BLaER1 treated with 17β-estradiol and CSF1 and Interleukin-3, amounts not matched to agents 10 nM and 100 nM (cell line): ENCODE results near the gene ARPC5.

Experiments
- H3K27ac ChIP-seq, 11 experiments: shearing (Covaris generic); formaldehyde crosslinking; 2 replicates each; pipeline ENCODE4 v1.8.1; 2022
- H3K27me3 ChIP-seq, 11 experiments: shearing (Covaris generic); formaldehyde crosslinking; 2 replicates each; pipeline ENCODE4 v1.8.1; 2022
- H3K36me3 ChIP-seq, 11 experiments: shearing (Covaris generic); formaldehyde crosslinking; 2 replicates each; pipeline ENCODE4 v1.8.1; 2022
- H3K4me1 ChIP-seq, 10 experiments: shearing (Covaris generic); formaldehyde crosslinking; 2 replicates each; pipeline ENCODE4 v1.8.1; 2022
- H3K4me2 ChIP-seq, 11 experiments: shearing (Covaris generic); formaldehyde crosslinking; 2 replicates each; pipeline ENCODE4 v1.8.1; 2022
- H3K4me3 ChIP-seq, 10 experiments: shearing (Covaris generic); formaldehyde crosslinking; 2 replicates each; pipeline ENCODE4 v1.8.1; 2022
- H3K9ac ChIP-seq, 11 experiments: shearing (Covaris generic); formaldehyde crosslinking; 2 replicates each; pipeline ENCODE4 v1.8.1; 2022
- H3K9me3 ChIP-seq, 11 experiments: shearing (Covaris generic); formaldehyde crosslinking; replicated peaks in 1 of 11; 2 replicates each; pipeline ENCODE4 v1.8.1; 2022
- H4K20me1 ChIP-seq, 11 experiments: shearing (Covaris generic); formaldehyde crosslinking; 2 replicates each; pipeline ENCODE4 v1.8.1; 2022
- Cebpa-rat ChIP-seq, 11 experiments: shearing (Covaris generic); IDR thresholded peaks; 2 replicates each; pipeline ENCODE4 v1.8.1; 2022

ARPC5 gene

GRCh38 chr1:183602510-183602909, 33.1 kb downstream of the ARPC5 start:
- Histone ChIP-seq H3K27ac (peak overlapping the region in 4 of 11 experiments; percentile 75 to 84 (median 82); a peak in 5 of 22 replicates), H3K4me2 (peak overlapping the region in 3 of 11 experiments; percentile 8 to 91 (median 88); a peak in 8 of 22 replicates), H3K9ac (no peak overlapping the region), H3K9me3 (peaks cover 0 to 14% (median 0%) of the 10 kb centered on the region in 11 experiments; a peak in 3 of 22 replicates), H3K4me1 (peaks cover 29 to 99% (median 54%) of the 10 kb centered on the region in 10 experiments), H4K20me1 (no peaks in the 10 kb centered on the region), H3K27me3 (no peaks in the 10 kb centered on the region), H3K4me3 (no peak overlapping the region), H3K36me3 (no peaks in the 10 kb centered on the region)
- no peak for TF ChIP-seq Cebpa-rat (IDR thresholded peaks at IDR 0.05)

GRCh38 chr1:183600634-183601033, 34.9 kb downstream of the ARPC5 start:
- Histone ChIP-seq H4K20me1 (no peaks in the 10 kb centered on the region), H3K9ac (peak overlapping the region in 1 of 11 experiments; percentile 38; a peak in 1 of 22 replicates), H3K4me2 (peak overlapping the region in 4 of 11 experiments; percentile 38 to 68 (median 56); a peak in 9 of 22 replicates), H3K27ac (peak overlapping the region in 5 of 11 experiments; percentile 64 to 76 (median 72); a peak in 11 of 22 replicates), H3K4me1 (peaks cover 44 to 83% (median 63%) of the 10 kb centered on the region in 10 experiments), H3K27me3 (no peaks in the 10 kb centered on the region), H3K9me3 (peaks cover 0 to 14% (median 0%) of the 10 kb centered on the region in 11 experiments; a peak in 3 of 22 replicates), H3K4me3 (no peak overlapping the region), H3K36me3 (no peaks in the 10 kb centered on the region)
- no peak for TF ChIP-seq Cebpa-rat (IDR thresholded peaks at IDR 0.05)

GRCh38 chr1:183600136-183600535, 35.4 kb downstream of the ARPC5 start:
- H3K9ac ChIP-seq, result peak overlapping the region in 1 of 11 experiments; percentile 38; a peak in 1 of 22 replicates
- peak overlapping the region in 6 of 11 experiments; percentile 13 to 76 (median 71); a peak in 11 of 22 replicates for H3K27ac ChIP-seq
- TF ChIP-seq Cebpa-rat (IDR thresholded peaks at IDR 0.05), result peak in 3 of 11 experiments; percentile 55 to 57 (median 56); a peak in 3 of 22 replicates
- peaks cover 49 to 82% (median 64%) of the 10 kb centered on the region in 10 experiments for H3K4me1 ChIP-seq
- H3K4me3 ChIP-seq, result no peak overlapping the region
- no peaks in the 10 kb centered on the region for H3K27me3 ChIP-seq
- peaks cover 0 to 14% (median 0%) of the 10 kb centered on the region in 11 experiments; a peak in 3 of 22 replicates for H3K9me3 ChIP-seq
- peak overlapping the region in 4 of 11 experiments; percentile 38 to 68 (median 56); a peak in 9 of 22 replicates for H3K4me2 ChIP-seq
- no peaks in the 10 kb centered on the region for H3K36me3 ChIP-seq
- no peaks in the 10 kb centered on the region for H4K20me1 ChIP-seq

- peaks cover 50 to 82% (median 64%) of the 10 kb centered on the region in 10 experiments for H3K4me1 ChIP-seq
These were observed 37.2 kb downstream of the ARPC5 start for GRCh38 chr1:183598386-183598785.

GRCh38 chr1:183597656-183598347, 37.8 kb downstream of the ARPC5 start:
- H3K4me2 ChIP-seq, result peak overlapping the region; percentile 50 to 71 (median 59)
- TF ChIP-seq Cebpa-rat (IDR thresholded peaks at IDR 0.05), result no peak
- no peaks in the 10 kb centered on the region for H3K36me3 ChIP-seq
- no peaks in the 10 kb centered on the region for H4K20me1 ChIP-seq
- H3K27me3 ChIP-seq, result no peaks in the 10 kb centered on the region
- H3K4me1 ChIP-seq, result peaks cover 55 to 82% (median 67%) of the 10 kb centered on the region in 10 experiments
- H3K27ac ChIP-seq, result peak overlapping the region in 9 of 11 experiments; percentile 12 to 76 (median 46); a peak in 16 of 22 replicates
- no peak overlapping the region for H3K4me3 ChIP-seq
- H3K9me3 ChIP-seq, result peaks cover 0 to 9% (median 0%) of the 10 kb centered on the region in 11 experiments; a peak in 3 of 22 replicates
- H3K9ac ChIP-seq, result peak overlapping the region in 3 of 11 experiments; percentile 7 to 16 (median 15); a peak in 4 of 22 replicates

More at GRCh38 chr1:183598386-183598785, 37.2 kb downstream of the ARPC5 start:
- H3K27me3 ChIP-seq, result no peaks in the 10 kb centered on the region
- TF ChIP-seq Cebpa-rat (IDR thresholded peaks at IDR 0.05), result no peak
- no peak overlapping the region for H3K4me3 ChIP-seq
- peak overlapping the region in 2 of 11 experiments; percentile 7 to 16; a peak in 3 of 22 replicates for H3K9ac ChIP-seq
- H3K4me2 ChIP-seq, result peak overlapping the region; percentile 50 to 71 (median 59)
- H4K20me1 ChIP-seq, result no peaks in the 10 kb centered on the region
- H3K9me3 ChIP-seq, result peaks cover 0 to 9% (median 0%) of the 10 kb centered on the region in 11 experiments; a peak in 3 of 22 replicates
- H3K27ac ChIP-seq, result peak overlapping the region in 9 of 11 experiments; percentile 12 to 76 (median 46); a peak in 16 of 22 replicates
- H3K36me3 ChIP-seq, result no peaks in the 10 kb centered on the region

GRCh38 chr1:183596500-183596899, 39.1 kb downstream of the ARPC5 start:
- H3K4me1 ChIP-seq, result peaks cover 68 to 85% (median 77%) of the 10 kb centered on the region in 10 experiments
- H3K9ac ChIP-seq, result no peak overlapping the region
- no peaks in the 10 kb centered on the region for H3K36me3 ChIP-seq
- no peak for TF ChIP-seq Cebpa-rat (IDR thresholded peaks at IDR 0.05)
- no peaks in the 10 kb centered on the region for H4K20me1 ChIP-seq
- H3K4me3 ChIP-seq, result no peak overlapping the region
- peak overlapping the region in 3 of 11 experiments; percentile 13 to 21 (median 17); a peak in 4 of 22 replicates for H3K4me2 ChIP-seq
- no peak overlapping the region; a peak in 1 of 22 replicates for H3K27ac ChIP-seq
- peaks cover 0 to 9% (median 0%) of the 10 kb centered on the region in 11 experiments; a peak in 3 of 22 replicates for H3K9me3 ChIP-seq
- no peaks in the 10 kb centered on the region for H3K27me3 ChIP-seq

GRCh38 chr1:183595537-183595936, 40.0 kb downstream of the ARPC5 start:
- Histone ChIP-seq H3K9me3 (peaks cover 0 to 2% (median 0%) of the 10 kb centered on the region in 11 experiments; a peak in 3 of 22 replicates), H3K27ac (peak overlapping the region in 9 of 11 experiments; percentile 19 to 97 (median 48); a peak in 15 of 22 replicates), H3K4me2 (peak overlapping the region; percentile 67 to 100 (median 84)), H3K9ac (no peak overlapping the region; a peak in 1 of 22 replicates), H3K27me3 (no peaks in the 10 kb centered on the region), H3K4me3 (no peak overlapping the region), H4K20me1 (no peaks in the 10 kb centered on the region), H3K4me1 (peaks cover 78 to 90% (median 85%) of the 10 kb centered on the region in 10 experiments), H3K36me3 (no peaks in the 10 kb centered on the region)
- no peak for TF ChIP-seq Cebpa-rat (IDR thresholded peaks at IDR 0.05)

- H3K4me2 ChIP-seq, result peak overlapping the region; percentile 76 to 100 (median 88)
- H3K9ac ChIP-seq, result peak overlapping the region; percentile 30 to 67 (median 58); a peak in 19 of 22 replicates
- H3K27me3 ChIP-seq, result no peaks in the 10 kb centered on the region
- H3K4me1 ChIP-seq, result peaks cover 57 to 99% (median 92%) of the 10 kb centered on the region in 10 experiments
- no peak overlapping the region; a peak in 1 of 20 replicates for H3K4me3 ChIP-seq
- TF ChIP-seq Cebpa-rat (IDR thresholded peaks at IDR 0.05), result no peak
- no peaks in the 10 kb centered on the region; a peak in 1 of 22 replicates for H4K20me1 ChIP-seq
- peak overlapping the region; percentile 85 to 98 (median 94) for H3K27ac ChIP-seq
- H3K36me3 ChIP-seq, result no peaks in the 10 kb centered on the region; a peak in 1 of 22 replicates
- H3K9me3 ChIP-seq, result peaks cover 0 to 10% (median 0%) of the 10 kb centered on the region in 11 experiments; a peak in 4 of 22 replicates
These were observed 42.2 kb downstream of the ARPC5 start for GRCh38 chr1:183593356-183593755.
